KMS-11 (cell line): ENCODE measurements around the gene IL1RL1.

Source experiments
- H2AFZ ChIP-seq: fragments of 200-600 bp; sonication (generic); 2 replicates; pipeline ENCODE4 v1.6.1; 2016; ENCODE audit warnings: antibody characterized with exemption, mixed run types, low read depth
- H3K27ac ChIP-seq: fragments of 200-600 bp; sonication (generic); 2 replicates; pipeline ENCODE4 v1.6.1; 2016; ENCODE audit warnings: mild to moderate bottlenecking, mixed run types
- H3K27me3 ChIP-seq: fragments of 200-600 bp; sonication (generic); 2 replicates; pipeline ENCODE4 v1.6.1; 2017; ENCODE audit warnings: mild to moderate bottlenecking, low read depth, mixed run types, moderate library complexity; ENCODE audit not compliant: insufficient read depth
- H3K36me3 ChIP-seq: fragments of 200-600 bp; sonication (generic); 2 replicates; pipeline ENCODE4 v1.6.1; 2017; ENCODE audit warnings: mild to moderate bottlenecking, mixed run types; ENCODE audit not compliant: insufficient read depth
- H3K4me1 ChIP-seq: fragments of 200-600 bp; sonication (generic); 2 replicates; pipeline ENCODE4 v1.6.1; 2016; ENCODE audit warnings: mild to moderate bottlenecking, low read depth, mixed run types; ENCODE audit not compliant: poor library complexity, severe bottlenecking
- H3K4me2 ChIP-seq: fragments of 200-600 bp; sonication (generic); 2 replicates; pipeline ENCODE4 v1.7.0; 2016; ENCODE audit warnings: mild to moderate bottlenecking, mixed run types
- H3K4me3 ChIP-seq: fragments of 200-600 bp; sonication (generic); IDR thresholded peaks from 2 replicates; pipeline ENCODE4 v1.6.1; 2017; ENCODE audit warnings: low read depth, low read length, mixed read lengths; ENCODE audit not compliant: insufficient read depth
- H3K79me2 ChIP-seq: fragments of 200-600 bp; sonication (generic); 2 replicates; pipeline ENCODE4 v1.6.1; 2016; ENCODE audit warnings: low read depth, mixed run types; ENCODE audit not compliant: insufficient read depth
- H3K9ac ChIP-seq: fragments of 200-600 bp; sonication (generic); 2 replicates; pipeline ENCODE4 v1.6.1; 2016; ENCODE audit warnings: mild to moderate bottlenecking, mixed run types
- H4K20me1 ChIP-seq: fragments of 200-600 bp; sonication (generic); 2 replicates; pipeline ENCODE4 v1.6.1; 2016; ENCODE audit warnings: mild to moderate bottlenecking, mixed run types; ENCODE audit not compliant: insufficient read depth
- CTCF ChIP-seq: fragments of 200-600 bp; sonication (generic); conservative IDR thresholded peaks from 2 replicates; pipeline ENCODE4 v1.6.1; 2017; ENCODE audit warnings: low read depth, mild to moderate bottlenecking, antibody characterized with exemption, low read length, moderate library complexity, mixed read lengths

Gene IL1RL1

GRCh38 chr2:102286041-102286440 lies 25.3 kb upstream of the IL1RL1 start:
- no peak overlapping the region for H3K9ac ChIP-seq
- H3K4me1 ChIP-seq, result no peaks in the 10 kb centered on the region
- no peaks in the 10 kb centered on the region for H3K79me2 ChIP-seq
- H3K36me3 ChIP-seq, result no peaks in the 10 kb centered on the region
- H4K20me1 ChIP-seq, result no peaks in the 10 kb centered on the region
- no peaks in the 10 kb centered on the region for H3K27me3 ChIP-seq
- H2AFZ ChIP-seq, result no peak overlapping the region
- TF ChIP-seq CTCF, result no peak
- no peak overlapping the region for H3K4me2 ChIP-seq
- H3K27ac ChIP-seq, result no peak overlapping the region
- no peak overlapping the region for H3K4me3 ChIP-seq

- Histone ChIP-seq H2AFZ (no peak overlapping the region), H3K27ac (no peak overlapping the region), H3K9ac (no peak overlapping the region), H4K20me1 (no peaks in the 10 kb centered on the region), H3K4me3 (no peak overlapping the region), H3K36me3 (no peaks in the 10 kb centered on the region), H3K4me1 (no peaks in the 10 kb centered on the region), H3K4me2 (no peak overlapping the region), H3K79me2 (no peaks in the 10 kb centered on the region), H3K27me3 (no peaks in the 10 kb centered on the region)
- no peak for TF ChIP-seq CTCF
Observed at GRCh38 chr2:102289129-102289528, 22.2 kb upstream of the IL1RL1 start.

- Histone ChIP-seq H3K79me2 (no peaks in the 10 kb centered on the region), H3K4me2 (no peak overlapping the region), H2AFZ (no peak overlapping the region), H3K36me3 (no peaks in the 10 kb centered on the region), H3K4me3 (no peak overlapping the region), H3K27me3 (no peaks in the 10 kb centered on the region), H4K20me1 (no peaks in the 10 kb centered on the region), H3K4me1 (no peaks in the 10 kb centered on the region), H3K9ac (no peak overlapping the region), H3K27ac (no peak overlapping the region)
- no peak for TF ChIP-seq CTCF
Observed at GRCh38 chr2:102290594-102290993, 20.8 kb upstream of the IL1RL1 start.

- Histone ChIP-seq H3K79me2 (no peaks in the 10 kb centered on the region), H3K36me3 (no peaks in the 10 kb centered on the region), H4K20me1 (no peaks in the 10 kb centered on the region), H2AFZ (no peak overlapping the region), H3K27me3 (no peaks in the 10 kb centered on the region), H3K4me3 (no peak overlapping the region), H3K9ac (no peak overlapping the region), H3K4me1 (no peaks in the 10 kb centered on the region), H3K4me2 (no peak overlapping the region), H3K27ac (no peak overlapping the region)
- TF ChIP-seq CTCF, result no peak
Observed at GRCh38 chr2:102291319-102292075, 19.9 kb upstream of the IL1RL1 start.
